Ishikawa (cell line): ENCODE data around the gene ELL2.

ENCODE experiments used
- CEBPB ChIP-seq: IDR thresholded peaks from 2 replicates; pipeline ENCODE4 v1.6.1; 2012
- CREB1 ChIP-seq: IDR thresholded peaks from 2 replicates; pipeline ENCODE4 v1.6.1; 2012; ENCODE audit warnings: low read depth
- EP300 ChIP-seq: IDR thresholded peaks from 2 replicates; pipeline ENCODE4 v1.6.1; 2012; ENCODE audit warnings: borderline replicate concordance
- RAD21 ChIP-seq: IDR thresholded peaks from 2 replicates; pipeline ENCODE4 v1.6.1; 2012; ENCODE audit warnings: low read depth
- TEAD4 ChIP-seq: IDR thresholded peaks from 2 replicates; pipeline ENCODE4 v1.6.1; 2012
- YY1 ChIP-seq: IDR thresholded peaks from 2 replicates; pipeline ENCODE4 v1.6.1; 2012; ENCODE audit warnings: low read depth
- TF ChIP-seq, protein P1 (sequence below): IDR thresholded peaks from 2 replicates; pipeline ENCODE4 v1.6.1; 2012
- TF ChIP-seq, protein P2 (sequence below): IDR thresholded peaks from 2 replicates; pipeline ENCODE4 v1.6.1; 2012

DNA sequence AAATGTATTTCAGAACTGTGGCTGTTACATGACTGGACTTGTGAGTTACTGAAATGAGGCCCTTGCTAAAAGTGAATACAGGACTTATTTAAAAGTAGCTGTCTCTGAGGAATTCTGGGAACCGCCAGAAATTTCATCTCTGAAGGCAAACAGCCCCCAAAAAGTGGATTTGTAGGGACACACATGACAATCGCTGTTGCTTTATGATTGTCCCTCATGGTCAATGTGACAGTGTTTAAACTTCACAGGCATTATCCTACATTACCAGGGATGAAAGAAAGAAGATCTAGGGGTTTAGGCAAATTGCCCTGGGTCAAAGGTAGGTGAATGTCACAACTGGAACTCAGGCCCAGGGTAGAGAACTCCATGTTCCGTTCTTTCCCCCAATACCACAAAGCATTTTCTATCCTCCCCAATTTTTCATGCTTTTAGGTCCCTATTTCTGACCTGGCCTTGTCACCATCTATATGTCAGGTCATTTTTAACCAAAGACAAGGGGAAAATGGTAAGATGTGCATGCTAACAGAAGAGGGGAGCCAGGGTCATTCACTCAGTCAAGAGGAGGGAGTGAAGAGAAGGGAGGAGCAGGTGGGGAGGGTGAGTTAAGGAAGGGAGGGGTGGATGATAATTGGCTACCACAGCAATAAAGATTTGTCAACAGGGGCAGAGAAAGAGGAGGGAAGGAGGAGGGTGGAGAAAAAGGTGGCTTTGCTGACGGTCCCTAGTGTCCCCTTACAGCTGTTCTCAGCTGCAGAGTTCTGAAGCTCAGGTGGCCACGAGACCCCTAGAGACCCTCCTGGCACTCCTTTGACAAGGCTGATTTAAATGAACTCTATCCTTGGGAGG, 81.3 kb downstream of the ELL2 start:
- TF ChIP-seq EP300 (no peak), TEAD4 (no peak), CEBPB (no peak), CREB1 (no peak), YY1 (no peak), RAD21 (no peak)
- TF ChIP-seq, protein P1, sequence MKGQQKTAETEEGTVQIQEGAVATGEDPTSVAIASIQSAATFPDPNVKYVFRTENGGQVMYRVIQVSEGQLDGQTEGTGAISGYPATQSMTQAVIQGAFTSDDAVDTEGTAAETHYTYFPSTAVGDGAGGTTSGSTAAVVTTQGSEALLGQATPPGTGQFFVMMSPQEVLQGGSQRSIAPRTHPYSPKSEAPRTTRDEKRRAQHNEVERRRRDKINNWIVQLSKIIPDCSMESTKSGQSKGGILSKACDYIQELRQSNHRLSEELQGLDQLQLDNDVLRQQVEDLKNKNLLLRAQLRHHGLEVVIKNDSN, result no peak
- TF ChIP-seq, protein P2, sequence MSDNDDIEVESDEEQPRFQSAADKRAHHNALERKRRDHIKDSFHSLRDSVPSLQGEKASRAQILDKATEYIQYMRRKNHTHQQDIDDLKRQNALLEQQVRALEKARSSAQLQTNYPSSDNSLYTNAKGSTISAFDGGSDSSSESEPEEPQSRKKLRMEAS, result no peak
